GM23338 (cell line): ENCODE data around the gene FBLN1. TPM values are rescaled to one million over a fixed set of nuclear protein-coding genes. Genes with fewer than 3 reads are reported as not detected.

ENCODE experiments used
- ATAC-seq: fragments of 200-7000 bp; cut with Tn5 transposase; 3 replicates; pipeline ENCODE4 v1.9.1; 2020
- DNase-seq: peaks from one replicate; pipeline ENCODE4 v3.0.0-alpha.2; 2015; ENCODE audit warnings: low spot score
- H2AFZ ChIP-seq: fragments of 200-600 bp; sonication (generic); 2 replicates; pipeline ENCODE4 v1.8.0; 2016; ENCODE audit warnings: antibody characterized with exemption, mild to moderate bottlenecking, moderate library complexity
- H3F3A ChIP-seq: fragments of 200-600 bp; sonication (generic); replicated peaks from 2 replicates; pipeline ENCODE4 v1.8.0; 2017; ENCODE audit warnings: antibody characterized with exemption, mixed run types, low read depth
- H3K27ac ChIP-seq: fragments of 200-600 bp; sonication (generic); 2 replicates; pipeline ENCODE4 v1.6.1; 2016; ENCODE audit warnings: low read depth
- H3K27me3 ChIP-seq: fragments of 200-600 bp; sonication (generic); 2 replicates; pipeline ENCODE4 v1.8.0; 2016; ENCODE audit warnings: mild to moderate bottlenecking, mixed run types, moderate library complexity; ENCODE audit not compliant: insufficient read depth
- H3K36me3 ChIP-seq: fragments of 200-600 bp; sonication (generic); 2 replicates; pipeline ENCODE4 v1.8.0; 2016; ENCODE audit warnings: mild to moderate bottlenecking; ENCODE audit not compliant: insufficient read depth
- H3K4me1 ChIP-seq: fragments of 200-600 bp; sonication (generic); 2 replicates; pipeline ENCODE4 v1.8.0; 2016; ENCODE audit warnings: mild to moderate bottlenecking, moderate library complexity; ENCODE audit not compliant: insufficient read depth
- H3K4me2 ChIP-seq: fragments of 200-600 bp; sonication (generic); 2 replicates; pipeline ENCODE4 v1.7.1; 2017; ENCODE audit warnings: mixed run types
- H3K4me3 ChIP-seq: fragments of 200-600 bp; sonication (generic); 2 replicates; pipeline ENCODE4 v1.6.1; 2016; ENCODE audit warnings: mixed run types
- H3K79me2 ChIP-seq: fragments of 200-600 bp; sonication (generic); replicated peaks from 2 replicates; pipeline ENCODE4 v1.8.0; 2017; ENCODE audit warnings: mild to moderate bottlenecking; ENCODE audit not compliant: insufficient read depth
- H3K9me2 ChIP-seq: fragments of 200-600 bp; sonication (generic); 2 replicates; pipeline ENCODE4 v1.8.0; 2017; ENCODE audit not compliant: insufficient read depth
- H4K20me1 ChIP-seq: fragments of 200-600 bp; sonication (generic); replicated peaks from 2 replicates; pipeline ENCODE4 v1.8.0; 2017; ENCODE audit warnings: mild to moderate bottlenecking; ENCODE audit not compliant: insufficient read depth
- H3K27ac Mint-ChIP-seq: 2 replicates; pipeline ENCODE4 v1.8.0; 2020; ENCODE audit warnings: inconsistent platforms, mild to moderate bottlenecking, moderate library complexity, mixed read lengths
- H3K27me3 Mint-ChIP-seq: 3 replicates; pipeline ENCODE4 v1.8.0; 2022; ENCODE audit warnings: low read depth, mild to moderate bottlenecking, moderate library complexity, mixed read lengths, inconsistent platforms; ENCODE audit not compliant: insufficient read depth, poor library complexity
- H3K36me3 Mint-ChIP-seq: 3 replicates; pipeline ENCODE4 v1.8.0; 2021; ENCODE audit warnings: low read depth, mild to moderate bottlenecking, inconsistent platforms, moderate library complexity, mixed read lengths
- H3K4me1 Mint-ChIP-seq: 3 replicates; pipeline ENCODE4 v1.8.0; 2020; ENCODE audit warnings: mild to moderate bottlenecking, inconsistent platforms, mixed read lengths
- H3K4me3 Mint-ChIP-seq: 3 replicates; pipeline ENCODE4 v1.8.0; 2021; ENCODE audit warnings: moderate library complexity, mild to moderate bottlenecking, inconsistent platforms, mixed read lengths
- H3K9me3 Mint-ChIP-seq: 3 replicates; pipeline ENCODE4 v1.8.0; 2020; ENCODE audit warnings: moderate library complexity, mild to moderate bottlenecking, inconsistent platforms, mixed read lengths
- CREB1 ChIP-seq: fragments of 250-450 bp; sonication (Bioruptor Pico); IDR thresholded peaks from 2 replicates; pipeline ENCODE4 v1.5.0; 2020; ENCODE audit warnings: low read depth, mild to moderate bottlenecking, moderate library complexity
- CTCF ChIP-seq, 2 experiments: fragments of 200-600 bp in 1 of 2; sonication (generic) in 1 of 2; conservative IDR thresholded peaks; 2 replicates each; pipeline versions ENCODE4 v1.5.1 to v1.6.1; 2016 to 2017; ENCODE audit warnings: antibody characterized with exemption in 2 of 2, low read depth in 2 of 2, mild to moderate bottlenecking in 2 of 2, moderate library complexity in 1 of 2
- ETS1 ChIP-seq: IDR thresholded peaks from 2 replicates; pipeline ENCODE4 v1.6.1; 2016; ENCODE audit warnings: antibody characterized with exemption
- EZH2 ChIP-seq: fragments of 200-600 bp; sonication (generic); IDR thresholded peaks from one replicate; pipeline ENCODE4 v1.8.0; 2017; ENCODE audit warnings: antibody characterized with exemption, mild to moderate bottlenecking, low read depth; ENCODE audit not compliant: unreplicated experiment
- EZH2phosphoT487 ChIP-seq: fragments of 200-600 bp; sonication (generic); IDR thresholded peaks from one replicate; pipeline ENCODE4 v1.8.1; 2018; ENCODE audit warnings: antibody characterized with exemption; ENCODE audit not compliant: unreplicated experiment
- JUNB ChIP-seq: IDR thresholded peaks from one replicate; pipeline ENCODE4 v1.6.1; 2016; ENCODE audit warnings: antibody characterized with exemption; ENCODE audit not compliant: unreplicated experiment
- NANOG ChIP-seq: IDR thresholded peaks from 2 replicates; pipeline ENCODE4 v1.6.1; 2016; ENCODE audit warnings: antibody characterized with exemption, borderline replicate concordance
- POLR2AphosphoS5 ChIP-seq: IDR thresholded peaks from 2 replicates; pipeline ENCODE4 v1.6.1; 2016; ENCODE audit warnings: antibody characterized with exemption, low read depth
- ZNF114 ChIP-seq: fragments of 250-450 bp; sonication (Bioruptor Pico); IDR thresholded peaks from 2 replicates; pipeline ENCODE4 v1.5.0; 2020; ENCODE audit warnings: mild to moderate bottlenecking, moderate library complexity
- ZNF331 ChIP-seq: fragments of 250-450 bp; sonication (Bioruptor Pico); IDR thresholded peaks from 2 replicates; pipeline ENCODE4 v1.5.0; 2020; ENCODE audit warnings: low read depth, mild to moderate bottlenecking, moderate library complexity
- ZNF462 ChIP-seq: fragments of 250-450 bp; sonication (Bioruptor Pico); IDR thresholded peaks from 2 replicates; pipeline ENCODE4 v1.5.0; 2020; ENCODE audit warnings: mild to moderate bottlenecking, moderate library complexity
- polyA plus RNA-seq: library from polyadenylated mRNA; unstranded; fragments of >200 nt; fragmentation: Nextera tagmentation; extraction: Ambion mirVana; gene quantifications from 2 replicates; pipeline ENCODE4 v1.2.1, GENCODE V29; 2016
- total RNA-seq: library from RNA; depleted of rRNA; stranded (reverse); fragments of >200 nt; shearing (Covaris generic); gene quantifications from 2 replicates; pipeline ENCODE4 v1.2.3, GENCODE V29; 2014
- TF ChIP-seq, protein P1 (sequence below): IDR thresholded peaks from one replicate; pipeline ENCODE4 v1.6.1; 2018; ENCODE audit warnings: antibody characterized with exemption; ENCODE audit not compliant: unreplicated experiment

FBLN1 gene
- total and polyA plus RNA-seq, 2 experiments from 2014 or later: 90.1 to 137 TPM

GRCh38 chr22:45647532-45648225 lies 145.0 kb downstream of the FBLN1 start:
- H3K4me3 ChIP-seq: no peak overlapping the region
- Mint-ChIP-seq H3K4me1 (peaks cover 14% of the 10 kb centered on the region; the same call in 2 of the 3 replicates), H3K4me3 (no peak overlapping the region), H3K36me3 (no peaks in the 10 kb centered on the region; the same call in 2 of the 3 replicates), H3K27ac (no peak overlapping the region), H3K9me3 (no peaks in the 10 kb centered on the region; the same call in 2 of the 3 replicates), H3K27me3 (peaks cover 21% of the 10 kb centered on the region)
- peaks cover 18% of the 10 kb centered on the region for H3K27me3 ChIP-seq
- H3K4me2 ChIP-seq: no peak overlapping the region
- no peak for ATAC-seq
- DNase-seq: no peak
- H3K4me1 ChIP-seq: peaks cover 10% of the 10 kb centered on the region; the same call in 1 of the 2 replicates
- no peaks in the 10 kb centered on the region for H3K79me2 ChIP-seq
- H3K27ac ChIP-seq: no peak overlapping the region
- H3K36me3 ChIP-seq: no peaks in the 10 kb centered on the region
- H3K9me2 ChIP-seq: no peaks in the 10 kb centered on the region
- TF ChIP-seq NANOG (no peak), ZNF331 (CRISPR knock-in tag) (no peak), ETS1 (no peak), CREB1 (CRISPR knock-in tag) (no peak), POLR2AphosphoS5 (no peak), JUNB (no peak), ZNF114 (CRISPR knock-in tag) (no peak), EZH2 (no peak), CTCF (conservative IDR thresholded peaks at IDR 0.05; ENCODE audit: low read depth in 2 of 2) (no peak), EZH2phosphoT487 (no peak), ZNF462 (CRISPR knock-in tag) (no peak)
- TF ChIP-seq, protein P1, sequence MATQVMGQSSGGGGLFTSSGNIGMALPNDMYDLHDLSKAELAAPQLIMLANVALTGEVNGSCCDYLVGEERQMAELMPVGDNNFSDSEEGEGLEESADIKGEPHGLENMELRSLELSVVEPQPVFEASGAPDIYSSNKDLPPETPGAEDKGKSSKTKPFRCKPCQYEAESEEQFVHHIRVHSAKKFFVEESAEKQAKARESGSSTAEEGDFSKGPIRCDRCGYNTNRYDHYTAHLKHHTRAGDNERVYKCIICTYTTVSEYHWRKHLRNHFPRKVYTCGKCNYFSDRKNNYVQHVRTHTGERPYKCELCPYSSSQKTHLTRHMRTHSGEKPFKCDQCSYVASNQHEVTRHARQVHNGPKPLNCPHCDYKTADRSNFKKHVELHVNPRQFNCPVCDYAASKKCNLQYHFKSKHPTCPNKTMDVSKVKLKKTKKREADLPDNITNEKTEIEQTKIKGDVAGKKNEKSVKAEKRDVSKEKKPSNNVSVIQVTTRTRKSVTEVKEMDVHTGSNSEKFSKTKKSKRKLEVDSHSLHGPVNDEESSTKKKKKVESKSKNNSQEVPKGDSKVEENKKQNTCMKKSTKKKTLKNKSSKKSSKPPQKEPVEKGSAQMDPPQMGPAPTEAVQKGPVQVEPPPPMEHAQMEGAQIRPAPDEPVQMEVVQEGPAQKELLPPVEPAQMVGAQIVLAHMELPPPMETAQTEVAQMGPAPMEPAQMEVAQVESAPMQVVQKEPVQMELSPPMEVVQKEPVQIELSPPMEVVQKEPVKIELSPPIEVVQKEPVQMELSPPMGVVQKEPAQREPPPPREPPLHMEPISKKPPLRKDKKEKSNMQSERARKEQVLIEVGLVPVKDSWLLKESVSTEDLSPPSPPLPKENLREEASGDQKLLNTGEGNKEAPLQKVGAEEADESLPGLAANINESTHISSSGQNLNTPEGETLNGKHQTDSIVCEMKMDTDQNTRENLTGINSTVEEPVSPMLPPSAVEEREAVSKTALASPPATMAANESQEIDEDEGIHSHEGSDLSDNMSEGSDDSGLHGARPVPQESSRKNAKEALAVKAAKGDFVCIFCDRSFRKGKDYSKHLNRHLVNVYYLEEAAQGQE: no peak
- no peaks in the 10 kb centered on the region for H4K20me1 ChIP-seq
- no peak overlapping the region for H2AFZ ChIP-seq
- H3F3A ChIP-seq: 0 out of 2 replicates have a peak, but pooled peaks cover 2% of the 10 kb centered on the region
